Loucy (cell line): ENCODE results near the gene ACAN.

Source experiments
- EZH2phosphoT487 ChIP-seq: fragments of 200-600 bp; IDR thresholded peaks from 2 replicates; pipeline ENCODE4 v1.6.1; 2018; ENCODE audit warnings: antibody characterized with exemption, mild to moderate bottlenecking, moderate library complexity, borderline replicate concordance
- TF ChIP-seq, protein P1 (sequence below): fragments of 200-600 bp; sonication (generic); conservative IDR thresholded peaks from 2 replicates; pipeline ENCODE4 v1.5.1; 2014; ENCODE audit warnings: mild to moderate bottlenecking, antibody characterized with exemption, low read length

DNA sequence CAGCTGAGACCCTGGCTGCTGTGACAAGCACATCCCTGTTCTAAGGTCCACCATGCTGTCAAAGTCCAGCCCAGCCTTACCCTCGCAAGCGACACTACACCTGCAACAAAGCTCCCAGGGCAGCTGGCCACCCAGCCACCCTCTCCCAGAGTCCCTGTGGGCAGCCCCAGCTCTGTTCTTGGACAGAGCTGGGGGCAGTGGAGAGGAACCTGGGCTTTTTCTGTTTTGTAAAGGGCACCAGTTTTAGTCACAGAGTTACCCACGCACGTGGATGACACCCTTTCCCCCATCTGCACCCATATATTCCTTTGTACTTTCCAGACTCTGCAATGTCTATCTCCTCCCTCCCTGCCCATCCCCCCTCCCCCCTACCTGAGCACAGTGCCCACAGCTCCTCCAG lies 38.9 kb downstream of the ACAN start:
- TF ChIP-seq, protein P1, sequence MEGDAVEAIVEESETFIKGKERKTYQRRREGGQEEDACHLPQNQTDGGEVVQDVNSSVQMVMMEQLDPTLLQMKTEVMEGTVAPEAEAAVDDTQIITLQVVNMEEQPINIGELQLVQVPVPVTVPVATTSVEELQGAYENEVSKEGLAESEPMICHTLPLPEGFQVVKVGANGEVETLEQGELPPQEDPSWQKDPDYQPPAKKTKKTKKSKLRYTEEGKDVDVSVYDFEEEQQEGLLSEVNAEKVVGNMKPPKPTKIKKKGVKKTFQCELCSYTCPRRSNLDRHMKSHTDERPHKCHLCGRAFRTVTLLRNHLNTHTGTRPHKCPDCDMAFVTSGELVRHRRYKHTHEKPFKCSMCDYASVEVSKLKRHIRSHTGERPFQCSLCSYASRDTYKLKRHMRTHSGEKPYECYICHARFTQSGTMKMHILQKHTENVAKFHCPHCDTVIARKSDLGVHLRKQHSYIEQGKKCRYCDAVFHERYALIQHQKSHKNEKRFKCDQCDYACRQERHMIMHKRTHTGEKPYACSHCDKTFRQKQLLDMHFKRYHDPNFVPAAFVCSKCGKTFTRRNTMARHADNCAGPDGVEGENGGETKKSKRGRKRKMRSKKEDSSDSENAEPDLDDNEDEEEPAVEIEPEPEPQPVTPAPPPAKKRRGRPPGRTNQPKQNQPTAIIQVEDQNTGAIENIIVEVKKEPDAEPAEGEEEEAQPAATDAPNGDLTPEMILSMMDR = no peak
- TF ChIP-seq EZH2phosphoT487 = no peak
